Measurements from ENCODE around the gene SLCO3A1. TPM values are rescaled to one million over a fixed set of nuclear protein-coding genes. Genes with fewer than 3 reads are reported as not detected.

Gene SLCO3A1
- total RNA-seq, 1 experiment from 2014 or later: 1.7 TPM

DNA sequence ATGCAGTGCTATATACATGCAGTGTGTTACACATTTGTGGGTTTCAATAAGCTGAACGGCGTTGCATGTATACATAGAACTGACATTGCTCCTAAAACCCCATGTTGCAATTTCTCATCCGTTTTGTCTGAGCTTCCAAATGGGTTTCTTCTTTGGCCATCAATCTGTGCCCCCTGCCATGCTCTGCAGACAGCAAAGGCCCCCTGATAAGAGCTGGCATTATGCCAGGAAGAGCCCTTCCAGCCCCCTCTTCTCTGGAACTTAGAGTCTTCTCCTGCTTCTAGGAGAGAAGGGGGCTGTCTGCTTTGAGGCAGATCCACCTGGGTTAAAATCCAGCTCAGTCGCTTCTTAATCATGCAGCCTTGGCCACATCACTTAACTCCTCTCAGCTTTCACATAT, 254.0 kb downstream of the SLCO3A1 start:
- in situ Hi-C loops (cut with HindIII; ENCODE audit: low pct_unique_long_range_greater_than_20kb, low sequenced_read_pairs): no loop called here
- no peak for DNase-seq (ENCODE audit: low read depth, low spot score)

DNA sequence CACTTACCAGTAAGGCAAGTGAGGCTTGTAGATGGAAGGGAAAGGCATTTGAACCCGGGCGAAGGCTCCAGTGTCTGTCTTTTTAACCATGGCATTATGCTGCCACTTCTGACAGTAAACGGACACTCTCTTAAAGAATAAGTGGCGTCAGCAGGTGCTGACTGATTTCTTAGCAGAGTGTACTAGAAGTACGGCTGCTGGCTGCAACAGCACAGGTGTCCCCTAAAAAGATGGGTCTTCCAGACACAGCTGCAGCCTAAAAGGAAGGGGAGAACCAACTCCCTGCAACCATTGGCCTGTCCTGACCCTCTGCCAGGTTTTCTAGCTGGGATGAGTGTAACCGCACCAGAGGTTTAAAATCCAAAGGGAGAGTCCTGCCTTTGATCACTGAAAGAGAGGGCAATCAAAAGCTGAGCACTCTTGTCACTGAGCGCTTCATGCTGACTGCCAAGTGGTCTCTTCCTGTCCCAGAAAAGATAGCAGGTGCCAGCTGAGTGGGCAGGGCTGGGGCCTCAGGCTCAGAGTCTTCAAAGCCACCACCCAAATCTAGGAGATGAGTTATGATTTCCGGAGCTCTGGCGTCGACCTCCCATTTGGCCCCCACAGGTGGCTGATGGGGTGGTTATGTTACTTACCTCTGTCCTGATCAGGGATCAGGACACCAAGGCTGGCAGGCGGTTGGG, 255.8 kb downstream of the SLCO3A1 start:
- in situ Hi-C loops (cut with HindIII; ENCODE audit: low pct_unique_long_range_greater_than_20kb, low sequenced_read_pairs): no loop called here
- DNase-seq (ENCODE audit: low read depth, low spot score): no peak

DNA sequence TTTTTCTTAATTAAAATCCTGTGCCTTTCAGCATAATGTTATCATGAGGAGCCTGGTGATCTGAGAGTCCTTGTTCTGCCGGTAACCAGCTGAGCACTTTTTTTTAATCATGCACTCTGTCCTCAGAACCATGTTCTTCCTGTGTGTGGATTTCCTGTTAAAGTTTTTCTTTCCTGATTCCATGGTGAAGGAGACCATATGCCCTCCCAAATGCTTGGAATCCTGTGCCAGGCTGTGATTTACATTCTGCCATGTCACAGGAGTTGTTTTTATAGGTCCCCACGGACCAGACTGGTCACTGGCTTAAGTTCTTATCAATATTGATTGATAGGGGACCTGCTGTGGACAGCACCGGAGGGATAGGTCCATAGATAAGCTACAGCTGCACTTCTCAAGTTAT, 257.8 kb downstream of the SLCO3A1 start:
- peak; percentile 1 for DNase-seq (ENCODE audit: low read depth, low spot score)
- in situ Hi-C loops (cut with HindIII; ENCODE audit: low pct_unique_long_range_greater_than_20kb, low sequenced_read_pairs): no loop called here

DNA sequence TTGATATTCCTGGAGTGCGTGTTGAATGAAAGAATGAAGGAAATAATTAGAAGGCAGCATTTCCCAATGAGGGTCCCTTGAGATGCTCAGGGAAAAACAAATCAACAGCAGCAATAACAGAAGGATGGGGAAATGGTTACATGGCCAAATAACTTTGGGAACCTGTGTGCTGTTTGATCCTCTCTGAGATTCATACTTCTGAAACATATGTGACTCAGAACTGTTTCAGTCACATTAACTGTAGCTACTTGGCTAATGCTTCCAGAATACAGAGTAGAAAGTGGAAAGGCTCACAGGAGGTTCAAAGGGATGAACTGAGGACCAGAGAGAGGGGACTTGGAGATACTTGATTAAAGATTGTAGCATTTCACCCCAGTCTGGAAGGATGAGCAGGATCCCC, 258.2 kb downstream of the SLCO3A1 start:
- in situ Hi-C loops (cut with HindIII; ENCODE audit: low pct_unique_long_range_greater_than_20kb, low sequenced_read_pairs): no loop called here

DNA sequence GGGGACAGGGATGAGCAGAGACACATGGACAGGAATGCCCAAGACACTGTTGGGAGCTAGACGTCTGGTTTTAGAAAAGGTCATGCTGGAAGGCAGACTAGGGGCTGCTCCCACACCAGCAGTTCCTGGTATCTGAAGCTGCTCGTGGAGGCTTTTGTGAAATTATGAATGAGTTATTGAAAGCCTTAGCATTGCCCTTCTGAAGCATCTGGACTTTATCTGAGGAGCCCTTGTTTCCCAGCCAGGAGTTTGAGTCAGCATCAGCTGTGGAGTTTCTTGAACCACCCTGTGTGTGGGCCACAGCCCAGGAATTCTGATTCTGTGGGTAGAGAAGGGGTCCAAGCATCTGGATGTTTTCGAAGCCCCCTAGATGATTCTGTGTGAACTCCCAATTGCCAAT, 258.7 kb downstream of the SLCO3A1 start:
- peak; percentile 95 for DNase-seq (ENCODE audit: low read depth, low spot score)
- in situ Hi-C loops (cut with HindIII; ENCODE audit: low pct_unique_long_range_greater_than_20kb, low sequenced_read_pairs): no loop called here

More for the DNA sequence above, 258.2 kb downstream of the SLCO3A1 start:
- no peak for DNase-seq (ENCODE audit: low read depth, low spot score)

DNA sequence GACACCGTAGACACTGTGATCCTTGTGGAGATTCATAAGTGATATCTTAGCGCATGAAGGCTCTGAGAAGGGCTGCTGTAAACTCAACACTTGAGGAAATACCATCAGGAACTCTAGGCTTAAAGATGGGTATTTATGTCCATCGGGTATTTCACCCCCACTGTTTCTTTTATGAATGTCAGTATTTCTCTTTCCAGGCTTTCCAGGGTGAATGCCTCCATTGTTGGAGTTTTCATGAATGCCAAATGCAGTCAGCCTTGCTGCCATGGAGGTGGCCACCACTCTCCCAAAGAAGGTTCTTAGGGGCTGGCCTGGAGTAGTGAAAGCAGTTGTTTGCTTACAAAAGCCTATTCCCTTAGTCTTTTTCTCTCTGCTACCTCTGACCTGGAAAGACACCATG, 259.2 kb downstream of the SLCO3A1 start:
- in situ Hi-C loops (cut with HindIII; ENCODE audit: low pct_unique_long_range_greater_than_20kb, low sequenced_read_pairs): no loop called here
- DNase-seq (ENCODE audit: low read depth, low spot score): peak; percentile 79

DNA sequence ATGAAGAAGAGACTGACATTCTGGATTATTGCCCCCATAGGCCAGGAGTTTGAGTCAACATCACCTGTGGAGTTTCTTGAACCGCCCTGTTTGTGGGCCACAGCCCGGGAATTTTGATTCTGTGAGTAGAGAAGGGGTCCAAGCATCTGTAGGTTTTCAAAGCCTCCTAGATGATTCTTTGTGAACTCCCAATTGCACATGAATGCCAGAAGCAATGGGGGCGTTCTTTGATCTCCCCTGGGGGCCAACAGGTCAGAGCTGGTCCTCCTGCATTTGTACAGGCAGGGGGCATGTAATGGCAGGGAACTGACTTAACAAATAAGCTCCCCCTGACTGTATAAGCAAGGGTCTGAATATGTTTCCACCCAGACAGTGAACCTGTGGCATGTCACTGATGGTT, 260.3 kb downstream of the SLCO3A1 start:
- in situ Hi-C loops (cut with HindIII; ENCODE audit: low pct_unique_long_range_greater_than_20kb, low sequenced_read_pairs): no loop called here
- no peak for DNase-seq (ENCODE audit: low read depth, low spot score)

DNA sequence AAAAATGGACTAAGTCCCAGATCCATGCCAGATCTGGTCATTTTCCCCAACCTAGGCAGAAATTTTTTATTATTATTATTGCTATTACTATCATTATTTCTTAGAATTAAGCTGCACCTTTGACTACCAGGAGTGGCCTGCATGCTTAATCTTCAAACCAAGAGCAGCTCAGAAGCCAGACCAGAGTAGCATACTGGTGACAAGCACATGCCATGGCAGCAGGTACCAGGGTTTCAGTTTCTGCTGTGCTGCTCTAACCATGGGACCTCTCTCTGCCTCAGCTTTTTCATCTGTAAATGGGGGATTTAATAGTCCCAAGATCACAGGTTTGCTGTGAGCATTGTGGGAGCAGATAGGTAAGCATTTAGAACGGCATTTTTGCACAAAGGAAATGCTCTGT, 262.3 kb downstream of the SLCO3A1 start:
- in situ Hi-C loops (cut with HindIII; ENCODE audit: low pct_unique_long_range_greater_than_20kb, low sequenced_read_pairs): no loop called here
- no peak for DNase-seq (ENCODE audit: low read depth, low spot score)

DNA sequence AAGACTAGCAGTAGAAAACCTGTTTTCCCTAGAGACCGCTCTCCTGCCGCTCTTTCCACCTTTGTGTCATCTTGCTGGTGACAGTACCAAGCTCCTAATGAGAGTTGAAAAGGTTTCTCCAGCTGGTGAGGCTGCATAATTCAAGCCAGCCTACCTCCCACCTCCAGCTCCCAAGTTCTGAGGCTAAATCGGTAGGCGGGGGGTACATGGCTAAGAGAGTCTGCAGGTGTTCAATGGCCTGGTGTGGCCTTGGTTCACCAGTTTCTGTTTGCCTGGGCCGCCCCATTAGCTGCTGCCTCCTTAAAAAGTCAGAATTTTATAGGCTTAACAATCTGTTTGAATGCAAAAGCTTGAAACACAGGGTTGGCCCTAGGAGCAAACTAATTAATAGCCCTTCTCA, 262.8 kb downstream of the SLCO3A1 start:
- in situ Hi-C loops (cut with HindIII; ENCODE audit: low pct_unique_long_range_greater_than_20kb, low sequenced_read_pairs): no loop called here

DNA sequence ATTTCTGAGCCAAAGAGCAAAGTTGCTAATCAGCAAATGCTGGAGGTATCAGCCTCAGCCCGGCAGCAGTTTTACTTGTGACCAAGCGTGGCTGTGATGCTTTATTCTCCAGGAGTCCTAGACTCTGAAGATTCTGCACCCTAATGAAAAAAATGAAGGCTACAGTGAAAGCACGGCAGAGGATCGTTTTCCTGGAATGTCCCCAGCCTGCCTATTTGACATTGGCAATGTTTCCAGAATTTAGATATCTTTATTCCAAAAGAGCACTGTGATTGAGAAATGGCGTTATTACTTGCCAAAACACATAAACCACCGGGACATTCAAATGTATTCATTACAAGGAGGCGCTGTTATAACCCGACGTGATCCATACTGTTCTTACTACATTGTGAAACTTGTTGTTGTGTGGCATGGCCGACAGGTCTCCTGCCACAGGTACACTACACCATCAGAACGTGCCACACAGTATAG, 263.8 kb downstream of the SLCO3A1 start:
- in situ Hi-C loops (cut with HindIII; ENCODE audit: low pct_unique_long_range_greater_than_20kb, low sequenced_read_pairs): no loop called here
- DNase-seq (ENCODE audit: low read depth, low spot score): no peak

More for the DNA sequence above, 262.8 kb downstream of the SLCO3A1 start:
- no peak for DNase-seq (ENCODE audit: low read depth, low spot score)

DNA sequence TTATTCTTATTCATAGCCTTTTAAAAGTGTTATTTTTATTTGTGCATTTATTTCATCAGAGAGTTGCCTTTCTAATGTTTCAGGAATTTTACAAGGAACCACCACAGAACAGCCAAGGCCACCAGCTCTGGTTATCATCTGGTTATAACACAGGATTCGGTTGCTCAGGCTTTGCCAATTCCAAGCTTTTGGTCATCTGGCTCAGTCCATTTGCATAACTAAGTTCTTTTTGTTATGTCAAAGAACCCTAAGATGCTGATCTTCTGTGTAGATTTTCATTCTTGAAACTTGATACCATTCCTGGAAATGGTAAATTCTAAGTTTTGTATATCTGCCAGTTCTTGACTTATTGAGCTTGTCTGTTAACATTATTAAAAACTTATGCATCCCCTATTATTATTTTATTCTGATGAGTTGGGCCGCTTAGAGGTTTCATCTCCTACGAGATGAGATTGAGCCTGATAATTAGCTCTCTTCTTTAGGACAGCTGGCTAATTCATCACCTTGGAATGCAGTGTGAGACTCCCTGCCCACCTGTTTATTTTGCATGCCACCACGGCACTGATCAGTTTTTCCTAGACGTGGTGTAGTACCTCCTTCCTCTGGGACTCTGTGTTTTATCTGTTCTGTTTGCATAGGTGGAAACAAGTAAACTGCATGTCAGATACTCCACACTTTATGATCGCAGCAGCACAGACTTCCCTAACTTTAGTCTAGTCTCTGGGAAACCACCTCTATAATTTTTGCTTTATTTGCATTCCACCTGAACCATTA, 264.8 kb downstream of the SLCO3A1 start:
- DNase-seq (ENCODE audit: low read depth, low spot score): no peak
- in situ Hi-C loops (cut with HindIII; ENCODE audit: low pct_unique_long_range_greater_than_20kb, low sequenced_read_pairs): no loop called here

DNA sequence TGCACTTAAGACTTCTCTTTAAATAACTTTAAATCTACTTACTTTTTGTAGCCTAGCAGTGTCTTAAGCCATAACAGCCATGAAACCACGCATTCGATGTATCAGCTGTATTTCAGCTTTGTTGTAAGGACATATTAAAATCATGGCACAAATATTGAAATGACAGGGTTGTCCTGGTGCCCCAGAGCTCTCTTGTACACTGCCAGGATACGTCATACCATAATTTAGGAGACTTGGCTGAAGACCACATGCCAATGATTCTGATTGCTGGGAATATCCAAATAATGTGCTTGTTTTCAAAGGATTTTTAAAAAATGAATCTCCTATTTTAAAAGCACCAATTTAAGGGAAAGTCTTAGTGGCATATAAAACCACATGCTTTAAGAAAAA, 265.4 kb downstream of the SLCO3A1 start:
- in situ Hi-C loops (cut with HindIII; ENCODE audit: low pct_unique_long_range_greater_than_20kb, low sequenced_read_pairs): no loop called here
- DNase-seq (ENCODE audit: low read depth, low spot score): no peak

DNA sequence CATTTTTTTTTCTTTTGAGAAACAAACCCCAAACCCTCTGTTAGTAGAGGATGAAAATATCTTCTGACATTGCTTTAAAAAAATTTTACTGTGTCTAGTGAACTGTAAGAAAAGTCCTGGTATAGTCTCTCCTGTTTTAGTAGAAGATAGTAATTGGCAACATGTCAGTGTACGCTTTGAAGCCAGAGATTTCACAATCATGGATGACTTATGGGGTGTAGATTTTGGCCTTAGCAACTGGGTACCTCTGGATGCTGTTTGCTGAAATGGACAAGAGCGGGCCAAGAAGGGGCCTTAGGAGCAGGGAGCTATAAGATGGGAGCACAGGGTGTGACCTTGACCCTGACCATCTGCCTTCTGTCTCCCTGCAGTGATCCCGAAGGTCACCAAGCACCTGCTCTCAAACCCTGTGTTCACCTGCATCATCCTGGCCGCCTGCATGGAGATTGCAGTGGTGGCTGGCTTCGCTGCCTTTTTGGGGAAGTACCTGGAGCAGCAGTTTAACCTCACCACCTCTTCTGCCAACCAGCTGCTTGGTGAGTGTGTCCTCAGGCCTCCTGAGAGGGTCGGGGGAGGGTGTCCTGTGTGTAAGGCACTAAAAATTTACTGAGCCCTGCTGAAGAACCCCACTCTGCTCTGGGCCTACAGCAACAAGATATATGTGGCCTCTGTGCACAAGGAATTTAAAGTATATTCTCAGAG, 266.7 kb downstream of the SLCO3A1 start:
- DNase-seq (ENCODE audit: low read depth, low spot score): no peak
- in situ Hi-C loops (cut with HindIII; ENCODE audit: low pct_unique_long_range_greater_than_20kb, low sequenced_read_pairs): no loop called here

DNA sequence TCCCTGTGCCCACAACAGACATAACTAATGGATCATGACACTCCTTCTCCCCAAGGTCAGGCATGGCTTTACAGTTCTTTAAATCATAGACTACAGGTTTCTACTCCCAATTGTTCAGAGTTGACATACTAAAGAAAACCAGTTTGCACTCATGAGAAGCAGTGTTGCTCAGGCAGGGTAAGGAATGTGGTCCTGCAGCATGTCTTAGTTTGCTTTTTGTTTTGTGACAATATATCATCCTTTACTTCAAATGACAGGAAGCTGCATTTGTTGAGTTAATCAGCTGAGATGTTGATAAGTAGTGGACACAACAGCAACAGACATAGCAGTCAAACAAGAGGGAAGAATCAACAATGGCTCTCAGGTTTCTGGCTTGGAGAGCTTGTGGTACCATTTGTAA, 267.5 kb downstream of the SLCO3A1 start:
- in situ Hi-C loops (cut with HindIII; ENCODE audit: low pct_unique_long_range_greater_than_20kb, low sequenced_read_pairs): no loop called here
- DNase-seq (ENCODE audit: low read depth, low spot score): no peak

DNA sequence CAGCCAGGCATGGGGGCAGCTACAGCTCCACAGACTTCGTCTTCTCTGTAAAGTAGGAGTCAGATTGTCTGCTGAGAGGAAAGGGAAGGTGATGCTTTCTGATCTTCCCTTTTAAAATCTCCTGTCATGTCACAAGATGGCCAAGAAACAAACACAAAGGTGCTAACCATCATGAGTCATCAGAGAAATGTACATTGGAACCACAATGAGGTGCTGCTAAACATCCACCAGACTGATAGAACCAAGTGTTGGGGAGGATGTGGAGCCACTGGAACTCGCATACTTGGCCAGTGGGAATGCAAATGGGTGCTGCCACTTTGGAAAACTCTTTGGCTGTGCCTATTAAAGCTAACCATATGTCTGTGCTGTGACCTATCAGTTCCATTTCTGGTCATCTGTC, 268.8 kb downstream of the SLCO3A1 start:
- DNase-seq (ENCODE audit: low read depth, low spot score): no peak
- in situ Hi-C loops (cut with HindIII; ENCODE audit: low pct_unique_long_range_greater_than_20kb, low sequenced_read_pairs): no loop called here

DNA sequence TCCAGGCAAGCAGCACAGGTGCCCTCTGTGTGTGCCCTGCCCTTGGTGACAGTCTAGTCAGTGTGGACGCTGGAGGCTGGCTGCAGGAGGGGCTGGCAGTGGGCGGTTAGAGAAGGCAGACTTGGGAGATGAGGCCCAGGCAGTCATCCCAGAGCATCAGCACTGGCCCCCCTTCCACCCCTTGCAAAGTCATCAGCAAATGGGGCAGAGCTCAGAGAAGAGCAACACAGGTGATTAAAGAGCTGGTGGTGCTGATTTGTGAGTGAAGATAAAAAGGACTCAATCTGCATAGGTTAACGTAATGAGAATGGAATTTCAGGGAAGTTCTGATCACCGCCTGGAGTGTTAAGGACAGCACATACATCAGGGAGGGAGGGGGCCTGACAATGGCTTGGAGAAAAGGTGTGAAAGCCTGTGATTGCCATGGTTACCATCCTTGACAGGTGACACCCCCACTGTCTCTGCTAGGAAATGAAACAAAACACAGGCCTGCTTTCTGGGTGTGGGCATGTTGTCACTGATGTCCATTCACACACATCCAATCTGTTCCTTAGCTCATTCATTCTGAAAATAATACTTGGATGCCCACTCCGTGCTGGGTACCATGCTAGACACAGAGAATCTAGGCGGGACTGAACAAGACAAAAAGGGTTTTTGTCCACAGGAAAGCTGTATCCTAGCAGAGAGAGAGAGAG, 270.6 kb downstream of the SLCO3A1 start:
- DNase-seq (ENCODE audit: low read depth, low spot score): no peak
- in situ Hi-C loops (cut with HindIII; ENCODE audit: low pct_unique_long_range_greater_than_20kb, low sequenced_read_pairs): no loop called here

DNA sequence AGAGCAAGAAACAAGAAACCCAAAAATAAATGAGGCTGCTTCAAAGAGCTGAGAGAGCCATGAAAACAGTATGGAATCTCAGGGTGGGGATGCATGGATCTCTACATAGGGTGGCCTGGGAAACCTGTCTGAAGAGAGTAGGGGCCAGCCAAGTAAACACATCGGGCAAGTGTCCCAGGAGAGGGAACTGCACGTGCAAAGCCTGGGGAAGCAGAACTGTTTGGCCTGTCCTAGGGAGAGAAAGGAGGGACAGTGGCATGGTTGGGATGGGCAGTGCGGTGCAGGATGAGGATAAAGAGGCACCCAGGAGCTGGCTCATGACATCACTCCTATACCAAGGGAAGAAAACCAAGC, 271.1 kb downstream of the SLCO3A1 start:
- in situ Hi-C loops (cut with HindIII; ENCODE audit: low pct_unique_long_range_greater_than_20kb, low sequenced_read_pairs): no loop called here
- DNase-seq (ENCODE audit: low read depth, low spot score): no peak

DNA sequence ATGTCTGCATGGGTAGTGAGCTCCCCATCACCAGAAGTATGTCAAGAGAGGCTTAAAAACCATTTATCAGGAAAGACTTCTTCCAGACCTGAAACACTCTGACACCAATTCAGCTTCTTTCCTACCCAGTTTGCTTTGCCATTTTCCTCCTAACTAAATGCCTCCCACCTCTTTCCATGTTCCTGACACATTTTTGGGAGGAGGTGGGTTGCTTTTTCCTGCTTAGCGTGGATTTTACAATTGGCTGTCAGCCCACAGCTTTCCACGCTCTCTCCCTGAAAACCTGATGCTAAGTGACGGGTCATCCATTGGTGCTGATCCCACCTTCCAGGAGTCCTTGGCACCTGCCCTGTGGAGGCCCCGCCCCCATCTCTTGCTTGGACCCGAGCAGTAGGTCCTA, 275.3 kb downstream of the SLCO3A1 start:
- in situ Hi-C loops (cut with HindIII; ENCODE audit: low pct_unique_long_range_greater_than_20kb, low sequenced_read_pairs): no loop called here
- no peak for DNase-seq (ENCODE audit: low read depth, low spot score)

Measured in SK-MEL-5 (cell line).